ENCODE measurements around the gene PLEKHA6. TPM values are rescaled to one million over a fixed set of nuclear protein-coding genes. Genes with fewer than 3 reads are reported as not detected.

The PLEKHA6 gene
- total RNA-seq, 1 donor from 2014 or later, result 1.5 TPM

Other genes with a start within 250 kb of the PLEKHA6 start
- 13.0 and 13.6 TPM in 2 replicates for gene ETNK2, start 207.9 kb downstream of the PLEKHA6 start, total RNA-seq
- 0.13 TPM in 1 of 2 replicates, not detected in the other for gene REN, start 193.6 kb downstream of the PLEKHA6 start, total RNA-seq
- gene KISS1, start 163.4 kb downstream of the PLEKHA6 start, total RNA-seq, result 0.38 and 1.2 TPM in 2 replicates
- gene GOLT1A, start 145.9 kb downstream of the PLEKHA6 start, total RNA-seq, result 0.13 TPM in 1 of 2 replicates, not detected in the other
- 17.5 and 21.1 TPM in 2 replicates for gene PPP1R15B, start 51.9 kb upstream of the PLEKHA6 start, total RNA-seq
- gene PIK3C2B, start 134.9 kb upstream of the PLEKHA6 start, total RNA-seq, result 11.7 and 20.5 TPM in 2 replicates
- gene MDM4, start 156.5 kb upstream of the PLEKHA6 start, total RNA-seq, result 9.2 and 17.6 TPM in 2 replicates